HEK293T (cell line): Measurements from ENCODE around the gene ZNF518B.

ENCODE experiments used
- CTBP1 ChIP-seq: fragments of 450-650 bp; IDR thresholded peaks from 2 replicates; pipeline ENCODE4 v1.6.1; 2016; ENCODE audit warnings: borderline replicate concordance
- ELF4 ChIP-seq: fragments of 450-650 bp; IDR thresholded peaks from 2 replicates; pipeline ENCODE4 v1.6.1; 2017; ENCODE audit warnings: antibody characterized with exemption
- FOXA1 ChIP-seq: fragments of 450-650 bp; IDR thresholded peaks from 2 replicates; pipeline ENCODE4 v1.6.1; 2016; ENCODE audit warnings: mild to moderate bottlenecking
- FOXK2 ChIP-seq: fragments of 450-650 bp; IDR thresholded peaks from 2 replicates; pipeline ENCODE4 v1.6.1; 2016; ENCODE audit warnings: mild to moderate bottlenecking
- FOXM1 ChIP-seq: fragments of 450-650 bp; IDR thresholded peaks from 2 replicates; pipeline ENCODE4 v1.6.1; 2017; ENCODE audit warnings: mild to moderate bottlenecking, borderline replicate concordance
- HDGF ChIP-seq: fragments of 450-650 bp; IDR thresholded peaks from 2 replicates; pipeline ENCODE4 v1.6.1; 2017; ENCODE audit warnings: antibody characterized with exemption, borderline replicate concordance
- L3MBTL2 ChIP-seq: fragments of 450-650 bp; conservative IDR thresholded peaks from 2 replicates; pipeline ENCODE4 v1.6.1; 2016; ENCODE audit warnings: mild to moderate bottlenecking
- LEF1 ChIP-seq: fragments of 450-650 bp; IDR thresholded peaks from 2 replicates; pipeline ENCODE4 v1.6.1; 2017; ENCODE audit warnings: mild to moderate bottlenecking, borderline replicate concordance
- PKNOX1 ChIP-seq: fragments of 450-650 bp; IDR thresholded peaks from 2 replicates; pipeline ENCODE4 v1.6.1; 2016
- SP1 ChIP-seq: fragments of 450-650 bp; IDR thresholded peaks from 2 replicates; pipeline ENCODE4 v1.6.1; 2017
- SUZ12 ChIP-seq: fragments of 450-650 bp; IDR thresholded peaks from 2 replicates; pipeline ENCODE4 v1.6.1; 2016; ENCODE audit warnings: mild to moderate bottlenecking
- TARDBP ChIP-seq: fragments of 450-650 bp; IDR thresholded peaks from 2 replicates; pipeline ENCODE4 v1.6.1; 2016
- ZNF384 ChIP-seq: fragments of 450-650 bp; IDR thresholded peaks from 2 replicates; pipeline ENCODE4 v1.6.1; 2016

DNA sequence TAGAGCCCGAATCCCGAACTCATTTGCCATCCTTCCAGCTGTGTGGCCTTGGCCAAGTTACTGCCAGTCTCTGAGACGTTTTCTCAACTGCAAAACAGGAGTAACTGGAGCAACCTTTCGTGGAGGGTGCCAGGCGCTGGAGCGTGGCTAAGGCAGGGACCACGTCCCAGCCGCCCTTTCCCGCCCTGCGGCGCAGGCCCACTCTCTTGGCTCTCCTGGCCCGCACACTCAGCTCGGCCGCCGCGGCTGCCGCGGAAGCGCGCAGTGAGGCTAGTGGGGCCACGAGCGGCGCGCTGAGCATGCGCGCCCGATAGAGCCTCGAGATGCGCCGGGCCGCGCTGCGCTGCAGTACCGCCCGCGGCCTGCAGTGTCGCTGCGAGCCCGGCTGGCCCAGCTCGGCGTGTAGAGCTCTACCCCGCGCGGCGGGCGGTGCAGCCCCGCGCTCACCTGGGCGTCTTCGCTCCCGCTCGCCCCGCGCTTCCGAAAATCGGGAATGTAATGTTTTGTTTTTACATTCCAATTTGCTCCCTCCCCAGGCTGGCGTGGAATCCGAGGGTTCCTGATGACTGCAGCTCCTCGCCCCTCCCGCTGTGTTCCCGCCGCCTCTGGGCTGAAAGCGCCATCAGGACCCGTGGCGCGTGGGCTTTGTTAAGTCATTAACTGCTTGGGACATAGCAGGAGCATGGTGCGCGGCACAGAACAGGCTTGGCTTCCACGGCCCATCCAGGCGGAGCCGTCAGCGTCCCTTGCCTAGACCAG is 4.0 kb upstream of the ZNF518B start:
- no peak for TF ChIP-seq SP1
- TF ChIP-seq ZNF384: no peak
- TF ChIP-seq FOXM1: no peak
- TF ChIP-seq PKNOX1: no peak
- TF ChIP-seq HDGF: no peak
- TF ChIP-seq ELF4: no peak
- TF ChIP-seq FOXA1: no peak
- TF ChIP-seq FOXK2: no peak
- TF ChIP-seq L3MBTL2: peak; percentile 61; the same call in 1 of the 2 replicates
- TF ChIP-seq LEF1: no peak
- no peak for TF ChIP-seq SUZ12
- no peak for TF ChIP-seq CTBP1
- TF ChIP-seq TARDBP: no peak
